Sigmoid colon (tissue), 4 donors: ENCODE measurements around the gene PCOLCE2.

ENCODE experiments used
- EP300 ChIP-seq, 4 donors: sonication (generic); formaldehyde crosslinking; IDR thresholded peaks; one replicate each; pipeline ENCODE4 v1.6.1; 2017; ENCODE audit warnings: antibody characterized with exemption in 4 of 4
- POLR2A ChIP-seq, 2 donors: fragments of 450-650 bp; IDR thresholded peaks; one replicate each; pipeline ENCODE4 v1.6.1; 2016; ENCODE audit warnings: antibody characterized with exemption in 2 of 2, mild to moderate bottlenecking in 2 of 2, moderate library complexity in 2 of 2
- TF ChIP-seq, protein P1 (sequence below), 4 experiments: fragments of 450-650 bp in 3 of 4; fragments of 200-600 bp in 1 of 4; IDR thresholded peaks; one replicate each; pipeline ENCODE4 v1.5.1; 2016 to 2019; ENCODE audit warnings: antibody characterized with exemption in 4 of 4, mild to moderate bottlenecking in 3 of 4, moderate library complexity in 2 of 4

DNA sequence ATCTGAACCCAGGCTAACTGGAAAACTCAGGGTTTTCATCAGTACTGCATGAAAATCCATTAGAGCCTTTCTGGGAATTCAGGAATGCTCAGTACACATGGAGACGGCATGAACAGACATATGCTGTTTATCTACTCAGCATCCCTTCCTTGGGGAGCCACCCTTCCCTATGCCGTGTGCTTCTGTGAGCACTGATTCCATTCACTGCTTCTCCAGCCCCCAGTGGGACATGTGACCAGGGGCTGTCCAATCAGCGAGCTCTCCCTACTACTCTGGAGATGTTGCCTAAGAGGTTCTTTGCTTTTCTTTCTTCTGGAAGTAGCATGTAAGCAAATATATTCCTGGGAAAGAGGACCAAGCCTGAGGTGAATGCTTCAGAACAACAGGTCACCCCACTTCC lies 5.6 kb upstream of the PCOLCE2 start:
- TF ChIP-seq, protein P1, sequence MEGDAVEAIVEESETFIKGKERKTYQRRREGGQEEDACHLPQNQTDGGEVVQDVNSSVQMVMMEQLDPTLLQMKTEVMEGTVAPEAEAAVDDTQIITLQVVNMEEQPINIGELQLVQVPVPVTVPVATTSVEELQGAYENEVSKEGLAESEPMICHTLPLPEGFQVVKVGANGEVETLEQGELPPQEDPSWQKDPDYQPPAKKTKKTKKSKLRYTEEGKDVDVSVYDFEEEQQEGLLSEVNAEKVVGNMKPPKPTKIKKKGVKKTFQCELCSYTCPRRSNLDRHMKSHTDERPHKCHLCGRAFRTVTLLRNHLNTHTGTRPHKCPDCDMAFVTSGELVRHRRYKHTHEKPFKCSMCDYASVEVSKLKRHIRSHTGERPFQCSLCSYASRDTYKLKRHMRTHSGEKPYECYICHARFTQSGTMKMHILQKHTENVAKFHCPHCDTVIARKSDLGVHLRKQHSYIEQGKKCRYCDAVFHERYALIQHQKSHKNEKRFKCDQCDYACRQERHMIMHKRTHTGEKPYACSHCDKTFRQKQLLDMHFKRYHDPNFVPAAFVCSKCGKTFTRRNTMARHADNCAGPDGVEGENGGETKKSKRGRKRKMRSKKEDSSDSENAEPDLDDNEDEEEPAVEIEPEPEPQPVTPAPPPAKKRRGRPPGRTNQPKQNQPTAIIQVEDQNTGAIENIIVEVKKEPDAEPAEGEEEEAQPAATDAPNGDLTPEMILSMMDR (IDR thresholded peaks at IDR 0.05): no peak
- TF ChIP-seq POLR2A (IDR thresholded peaks at IDR 0.05) (no peak), EP300 (IDR thresholded peaks at IDR 0.05) (no peak)
